Lower lobe of right lung (tissue), 2 donors: ENCODE measurements around the gene SLC29A3. TPM values are rescaled to one million over a fixed set of nuclear protein-coding genes. Genes with fewer than 3 reads are reported as not detected.

Experiments used
- ATAC-seq, 2 donors: fragments of 200-7000 bp; cut with Tn5 transposase; one replicate each; pipeline ENCODE4 v1.9.1; 2020 to 2022; ENCODE audit warnings: mild to moderate bottlenecking in 2 of 2, moderate library complexity in 2 of 2
- DNase-seq: peaks from one replicate; pipeline ENCODE4 v3.0.0-alpha.2; 2020
- H3K27ac ChIP-seq: fragments of 200-600 bp; one replicate; pipeline ENCODE4 v1.8.0; 2022
- H3K27me3 ChIP-seq: fragments of 200-600 bp; one replicate; pipeline ENCODE4 v1.8.0; 2022; ENCODE audit warnings: low read depth
- H3K36me3 ChIP-seq: fragments of 200-600 bp; one replicate; pipeline ENCODE4 v1.8.0; 2022; ENCODE audit warnings: mild to moderate bottlenecking
- H3K4me1 ChIP-seq: fragments of 200-600 bp; one replicate; pipeline ENCODE4 v1.8.0; 2022
- H3K4me3 ChIP-seq: fragments of 200-600 bp; one replicate; pipeline ENCODE4 v1.8.0; 2022; ENCODE audit warnings: mild to moderate bottlenecking
- H3K9me3 ChIP-seq: fragments of 200-600 bp; one replicate; pipeline ENCODE4 v1.8.0; 2022
- CTCF ChIP-seq: fragments of 200-600 bp; IDR thresholded peaks from one replicate; pipeline ENCODE4 v1.8.0; 2022; ENCODE audit warnings: antibody characterized with exemption, mild to moderate bottlenecking
- intact Hi-C: fragments of 100-400 bp; cut with DNase I; formaldehyde crosslinking; loops from one replicate; pipeline ENCODE4 v1.11.0; 2022
- total RNA-seq: library from RNA; stranded (reverse); fragmentation: NEBNext Ultra II Directional; extraction: Animal tissue kit (Norgen Biotek cat#: 25700); gene quantifications from one replicate; pipeline ENCODE4 v1.2.1, GENCODE V29; 2021
- donor health status: DM: no; HTN: yes; CAD: no; lungs with severe emphysema.

The SLC29A3 gene
- total RNA-seq, 1 donor from 2014 or later, result 13.2 TPM

GRCh38 chr10:71380841-71381240 is 61.8 kb downstream of the SLC29A3 start:
- no peaks in the 10 kb centered on the region for H3K36me3 ChIP-seq
- intact Hi-C loops, result no loop called here
- H3K9me3 ChIP-seq, result no peaks in the 10 kb centered on the region
- ATAC-seq (no peak), DNase-seq (no peak)
- H3K27ac ChIP-seq, result no peak overlapping the region
- no peak overlapping the region for H3K4me3 ChIP-seq
- H3K27me3 ChIP-seq, result no peaks in the 10 kb centered on the region
- no peak for TF ChIP-seq CTCF
- peaks cover 20% of the 10 kb centered on the region for H3K4me1 ChIP-seq

- no peak overlapping the region for H3K4me3 ChIP-seq
- DNase-seq (no peak), ATAC-seq (no peak)
- no peak for TF ChIP-seq CTCF
- H3K27ac ChIP-seq, result no peak overlapping the region
- H3K4me1 ChIP-seq, result peaks cover 17% of the 10 kb centered on the region
- H3K9me3 ChIP-seq, result no peaks in the 10 kb centered on the region
- H3K27me3 ChIP-seq, result no peaks in the 10 kb centered on the region
- intact Hi-C loops, result no loop called here
- H3K36me3 ChIP-seq, result no peaks in the 10 kb centered on the region
Measured at GRCh38 chr10:71381611-71382010, 62.6 kb downstream of the SLC29A3 start.

- ATAC-seq (no peak), DNase-seq (no peak)
- no peak overlapping the region for H3K27ac ChIP-seq
- peaks cover 12% of the 10 kb centered on the region for H3K4me1 ChIP-seq
- TF ChIP-seq CTCF, result no peak
- no peak overlapping the region for H3K4me3 ChIP-seq
- intact Hi-C loops, result no loop called here
- H3K27me3 ChIP-seq, result no peaks in the 10 kb centered on the region
- H3K36me3 ChIP-seq, result no peaks in the 10 kb centered on the region
- H3K9me3 ChIP-seq, result no peaks in the 10 kb centered on the region
Measured at GRCh38 chr10:71382028-71382427, 63.0 kb downstream of the SLC29A3 start.

DNA sequence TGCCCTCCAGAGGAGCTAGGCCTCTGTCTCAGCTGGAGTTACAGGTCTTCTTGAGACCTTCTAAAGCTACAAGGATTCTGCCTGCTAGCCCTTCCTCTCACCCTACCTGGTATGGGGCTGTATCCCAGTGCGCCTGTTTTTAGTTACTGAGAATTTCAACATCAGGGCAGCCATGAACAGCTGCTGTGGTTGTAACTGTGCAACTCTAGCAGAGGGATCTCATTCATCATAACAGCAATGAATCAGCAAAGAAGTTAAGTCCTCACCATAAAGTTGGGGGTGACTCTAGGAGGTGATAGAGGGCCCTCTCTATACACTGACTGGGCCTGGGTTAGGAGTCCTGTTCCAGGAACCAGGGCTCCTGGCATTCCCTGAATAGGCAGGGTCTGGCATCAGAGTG is 63.7 kb downstream of the SLC29A3 start:
- no peak for TF ChIP-seq CTCF
- Histone ChIP-seq H3K27me3 (no peaks in the 10 kb centered on the region), H3K4me1 (peaks cover 8% of the 10 kb centered on the region), H3K9me3 (no peaks in the 10 kb centered on the region), H3K27ac (no peak overlapping the region), H3K36me3 (no peaks in the 10 kb centered on the region), H3K4me3 (no peak overlapping the region)
- intact Hi-C loops, result no loop called here
- DNase-seq (no peak), ATAC-seq (no peak)

GRCh38 chr10:71383972-71384687 is 65.1 kb downstream of the SLC29A3 start:
- DNase-seq (peak; percentile 79), ATAC-seq (peak; percentile 92 to 93)
- H3K9me3 ChIP-seq, result no peaks in the 10 kb centered on the region
- intact Hi-C loops, result no loop called here
- H3K4me1 ChIP-seq, result no peaks in the 10 kb centered on the region
- no peaks in the 10 kb centered on the region for H3K27me3 ChIP-seq
- peak; percentile 89 for TF ChIP-seq CTCF
- H3K4me3 ChIP-seq, result no peak overlapping the region
- no peaks in the 10 kb centered on the region for H3K36me3 ChIP-seq
- no peak overlapping the region for H3K27ac ChIP-seq
